Measurements from ENCODE around the gene SUSD4.

GRCh38 chr1:223297800-223298199 is 66.2 kb downstream of the SUSD4 start:
- TF ChIP-seq CTCF (conservative IDR thresholded peaks at IDR 0.05 in 1 of 2, IDR thresholded peaks at IDR 0.05 in 1 of 2; ENCODE audit: low read depth in 1 of 2, low read length in 2 of 2) = no peak
- TF ChIP-seq EZH2 (IDR thresholded peaks at IDR 0.05; ENCODE audit: low read length, missing control alignments) = no peak
